OCI-LY3 (cell line): ENCODE data around the gene CBLIF.

Experiments
- CTCF ChIP-seq: fragments of 200-600, 300-600 bp; sonication (generic); IDR thresholded peaks from 2 replicates; pipeline ENCODE4 v1.5.1; 2014; ENCODE audit warnings: antibody characterized with exemption, low read length, low read depth
- EZH2phosphoT487 ChIP-seq: fragments of 200-600 bp; shearing (Covaris generic); IDR thresholded peaks from 2 replicates; pipeline ENCODE4 v1.6.1; 2018; ENCODE audit warnings: antibody characterized with exemption, mixed run types, low read depth

- TF ChIP-seq CTCF (no peak), EZH2phosphoT487 (no peak)
These were observed 34.3 kb upstream of the CBLIF start for GRCh38 chr11:59879567-59879966.
